ENCODE results near the gene NIFK.

DNA sequence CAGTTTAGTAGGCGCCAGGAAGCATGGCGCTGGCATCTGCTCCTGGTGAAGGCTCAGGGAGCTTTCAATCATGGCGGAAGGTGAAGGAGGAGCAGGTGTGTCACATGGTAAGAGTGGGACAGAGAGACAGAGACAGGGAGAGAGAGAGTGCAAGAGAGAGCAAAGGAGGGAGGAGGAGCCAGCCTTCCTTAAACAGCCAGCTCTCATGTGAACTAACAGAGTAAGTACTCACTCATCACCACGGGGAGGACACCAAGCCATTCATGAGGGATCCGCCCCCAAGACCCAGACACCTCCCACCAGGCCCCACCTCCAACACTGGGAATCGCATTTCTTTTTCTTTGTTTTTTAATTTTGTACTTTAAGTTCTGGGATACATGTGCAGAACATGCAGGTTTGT lies 46.6 kb downstream of the NIFK start:
- TF ChIP-seq, protein P1, sequence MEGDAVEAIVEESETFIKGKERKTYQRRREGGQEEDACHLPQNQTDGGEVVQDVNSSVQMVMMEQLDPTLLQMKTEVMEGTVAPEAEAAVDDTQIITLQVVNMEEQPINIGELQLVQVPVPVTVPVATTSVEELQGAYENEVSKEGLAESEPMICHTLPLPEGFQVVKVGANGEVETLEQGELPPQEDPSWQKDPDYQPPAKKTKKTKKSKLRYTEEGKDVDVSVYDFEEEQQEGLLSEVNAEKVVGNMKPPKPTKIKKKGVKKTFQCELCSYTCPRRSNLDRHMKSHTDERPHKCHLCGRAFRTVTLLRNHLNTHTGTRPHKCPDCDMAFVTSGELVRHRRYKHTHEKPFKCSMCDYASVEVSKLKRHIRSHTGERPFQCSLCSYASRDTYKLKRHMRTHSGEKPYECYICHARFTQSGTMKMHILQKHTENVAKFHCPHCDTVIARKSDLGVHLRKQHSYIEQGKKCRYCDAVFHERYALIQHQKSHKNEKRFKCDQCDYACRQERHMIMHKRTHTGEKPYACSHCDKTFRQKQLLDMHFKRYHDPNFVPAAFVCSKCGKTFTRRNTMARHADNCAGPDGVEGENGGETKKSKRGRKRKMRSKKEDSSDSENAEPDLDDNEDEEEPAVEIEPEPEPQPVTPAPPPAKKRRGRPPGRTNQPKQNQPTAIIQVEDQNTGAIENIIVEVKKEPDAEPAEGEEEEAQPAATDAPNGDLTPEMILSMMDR (IDR thresholded peaks at IDR 0.05) = no peak
- no peak for TF ChIP-seq POLR2A (IDR thresholded peaks at IDR 0.05)

All from uterus (tissue), 2 donors.